NCI-H1417 treated with DMSO at 0.1 percent for 48 hours (cell line): ENCODE measurements around the gene FANCC.

Experiments used
- DNase-seq: peaks from one replicate; lab custom pipeline; 2025; lab: John Stamatoyannopoulos, UW

Gene FANCC

GRCh38 chr9:95065224-95065623, 252.3 kb downstream of the FANCC start:
- DNase-seq, result no peak

GRCh38 chr9:95063300-95063699, 254.2 kb downstream of the FANCC start:
- DNase-seq, result no peak

- DNase-seq, result no peak
These were observed 254.9 kb downstream of the FANCC start for GRCh38 chr9:95062596-95063065.

GRCh38 chr9:95061916-95062595, 255.5 kb downstream of the FANCC start:
- DNase-seq, result no peak

- no peak for DNase-seq
These were observed 256.6 kb downstream of the FANCC start for GRCh38 chr9:95060916-95061315.

GRCh38 chr9:95060234-95060633, 257.3 kb downstream of the FANCC start:
- DNase-seq, result no peak

- DNase-seq, result no peak
These were observed 258.6 kb downstream of the FANCC start for GRCh38 chr9:95058795-95059386.

GRCh38 chr9:95058121-95058785, 259.3 kb downstream of the FANCC start:
- DNase-seq, result no peak

GRCh38 chr9:95057101-95057500, 260.4 kb downstream of the FANCC start:
- DNase-seq, result no peak

GRCh38 chr9:95055851-95056551, 261.5 kb downstream of the FANCC start:
- DNase-seq, result no peak

GRCh38 chr9:95055334-95055850, 262.1 kb downstream of the FANCC start:
- no peak for DNase-seq

- no peak for DNase-seq
These were observed 263.6 kb downstream of the FANCC start for GRCh38 chr9:95053611-95054570.

GRCh38 chr9:95049761-95050160, 267.7 kb downstream of the FANCC start:
- DNase-seq, result no peak
